Esophagus mucosa (tissue), 1 donor: Measurements from ENCODE around the gene SORCS2. TPM values are rescaled to one million over a fixed set of nuclear protein-coding genes. Genes with fewer than 3 reads are reported as not detected.
"Not testable (repeated sequence)": the region's sequence is repeated elsewhere in the genome, so short reads cannot be mapped to it uniquely, and the experiment has no call there.

ENCODE experiments used
- ATAC-seq: fragments of 200-7000 bp; cut with Tn5 transposase; one replicate; pipeline ENCODE4 v1.9.1; 2020
- total RNA-seq: library from RNA; stranded (reverse); gene quantifications from one replicate; pipeline ENCODE4 v1.2.4, GENCODE V29; 2023
- donor health status: DM: yes; HTN: yes; CAD: no.

Gene SORCS2
- total RNA-seq, 1 donor from 2014 or later: 5.0 TPM

GRCh38 chr4:7565483-7565882, 373.1 kb downstream of the SORCS2 start:
- no peak for ATAC-seq

- no peak for ATAC-seq
Observed at GRCh38 chr4:7569810-7570783, 377.8 kb downstream of the SORCS2 start.

GRCh38 chr4:7571001-7571400, 378.7 kb downstream of the SORCS2 start:
- ATAC-seq: no peak

GRCh38 chr4:7571701-7572100, 379.4 kb downstream of the SORCS2 start:
- ATAC-seq: no peak

GRCh38 chr4:7572894-7573293, 380.6 kb downstream of the SORCS2 start:
- ATAC-seq: no peak

- ATAC-seq: no peak
Observed at GRCh38 chr4:7573576-7574091, 381.3 kb downstream of the SORCS2 start.

- no peak for ATAC-seq
Observed at GRCh38 chr4:7574287-7575014, 382.1 kb downstream of the SORCS2 start.

GRCh38 chr4:7575426-7575825, 383.1 kb downstream of the SORCS2 start:
- ATAC-seq: no peak

GRCh38 chr4:7577361-7578039, 385.2 kb downstream of the SORCS2 start:
- ATAC-seq: not testable (repeated sequence)

GRCh38 chr4:7581477-7581876, 389.1 kb downstream of the SORCS2 start:
- no peak for ATAC-seq

- ATAC-seq: no peak
Observed at GRCh38 chr4:7582313-7583097, 390.2 kb downstream of the SORCS2 start.

GRCh38 chr4:7584098-7584497, 391.8 kb downstream of the SORCS2 start:
- ATAC-seq: no peak

- ATAC-seq: no peak
Observed at GRCh38 chr4:7584606-7585159, 392.3 kb downstream of the SORCS2 start.

- ATAC-seq: no peak
Observed at GRCh38 chr4:7585768-7586167, 393.4 kb downstream of the SORCS2 start.

GRCh38 chr4:7587433-7588405, 395.4 kb downstream of the SORCS2 start:
- ATAC-seq: no peak

- ATAC-seq: no peak
Observed at GRCh38 chr4:7590189-7590588, 397.9 kb downstream of the SORCS2 start.

GRCh38 chr4:7590899-7591298, 398.6 kb downstream of the SORCS2 start:
- no peak for ATAC-seq

- ATAC-seq: no peak
Observed at GRCh38 chr4:7591409-7592053, 399.2 kb downstream of the SORCS2 start.

- ATAC-seq: no peak
Observed at GRCh38 chr4:7593646-7594412, 401.5 kb downstream of the SORCS2 start.
